ENCODE data around the gene NCR3LG1.

DNA sequence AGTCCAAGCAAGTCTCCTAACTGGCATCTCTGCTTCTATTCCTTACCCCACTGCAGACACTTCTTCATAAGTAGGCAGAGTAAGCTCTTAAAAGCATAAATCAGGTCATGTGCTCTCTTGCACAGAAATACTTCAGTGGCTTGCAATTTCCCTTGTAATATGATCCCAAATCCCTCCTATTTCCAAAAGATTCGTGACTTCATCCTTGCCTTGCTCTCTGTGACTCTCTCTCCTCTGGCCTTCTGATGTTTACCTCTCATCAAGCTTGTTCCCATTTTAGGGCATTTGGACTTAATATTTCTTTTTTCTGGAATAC lies 37.4 kb upstream of the NCR3LG1 start:
- TF ChIP-seq POLR2AphosphoS5 (IDR thresholded peaks at IDR 0.05; ENCODE audit: low read depth, low read length) (no peak), TAF1 (IDR thresholded peaks at IDR 0.05; ENCODE audit: borderline replicate concordance, insufficient read depth, low read length) (no peak)
